HG03469 (cell line): ENCODE data around the gene NUTM1.

Experiments used
- ATAC-seq: cut with Tn5 transposase; IDR thresholded peaks from one replicate; pipeline ENCODE4 v1.9.1; 2021; ENCODE audit warnings: mild to moderate bottlenecking, moderate library complexity, moderate number of reproducible peaks; ENCODE audit not compliant: unreplicated experiment

The NUTM1 gene, protein sequence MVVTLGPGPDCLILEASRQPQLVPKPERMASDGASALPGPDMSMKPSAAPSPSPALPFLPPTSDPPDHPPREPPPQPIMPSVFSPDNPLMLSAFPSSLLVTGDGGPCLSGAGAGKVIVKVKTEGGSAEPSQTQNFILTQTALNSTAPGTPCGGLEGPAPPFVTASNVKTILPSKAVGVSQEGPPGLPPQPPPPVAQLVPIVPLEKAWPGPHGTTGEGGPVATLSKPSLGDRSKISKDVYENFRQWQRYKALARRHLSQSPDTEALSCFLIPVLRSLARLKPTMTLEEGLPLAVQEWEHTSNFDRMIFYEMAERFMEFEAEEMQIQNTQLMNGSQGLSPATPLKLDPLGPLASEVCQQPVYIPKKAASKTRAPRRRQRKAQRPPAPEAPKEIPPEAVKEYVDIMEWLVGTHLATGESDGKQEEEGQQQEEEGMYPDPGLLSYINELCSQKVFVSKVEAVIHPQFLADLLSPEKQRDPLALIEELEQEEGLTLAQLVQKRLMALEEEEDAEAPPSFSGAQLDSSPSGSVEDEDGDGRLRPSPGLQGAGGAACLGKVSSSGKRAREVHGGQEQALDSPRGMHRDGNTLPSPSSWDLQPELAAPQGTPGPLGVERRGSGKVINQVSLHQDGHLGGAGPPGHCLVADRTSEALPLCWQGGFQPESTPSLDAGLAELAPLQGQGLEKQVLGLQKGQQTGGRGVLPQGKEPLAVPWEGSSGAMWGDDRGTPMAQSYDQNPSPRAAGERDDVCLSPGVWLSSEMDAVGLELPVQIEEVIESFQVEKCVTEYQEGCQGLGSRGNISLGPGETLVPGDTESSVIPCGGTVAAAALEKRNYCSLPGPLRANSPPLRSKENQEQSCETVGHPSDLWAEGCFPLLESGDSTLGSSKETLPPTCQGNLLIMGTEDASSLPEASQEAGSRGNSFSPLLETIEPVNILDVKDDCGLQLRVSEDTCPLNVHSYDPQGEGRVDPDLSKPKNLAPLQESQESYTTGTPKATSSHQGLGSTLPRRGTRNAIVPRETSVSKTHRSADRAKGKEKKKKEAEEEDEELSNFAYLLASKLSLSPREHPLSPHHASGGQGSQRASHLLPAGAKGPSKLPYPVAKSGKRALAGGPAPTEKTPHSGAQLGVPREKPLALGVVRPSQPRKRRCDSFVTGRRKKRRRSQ

DNA sequence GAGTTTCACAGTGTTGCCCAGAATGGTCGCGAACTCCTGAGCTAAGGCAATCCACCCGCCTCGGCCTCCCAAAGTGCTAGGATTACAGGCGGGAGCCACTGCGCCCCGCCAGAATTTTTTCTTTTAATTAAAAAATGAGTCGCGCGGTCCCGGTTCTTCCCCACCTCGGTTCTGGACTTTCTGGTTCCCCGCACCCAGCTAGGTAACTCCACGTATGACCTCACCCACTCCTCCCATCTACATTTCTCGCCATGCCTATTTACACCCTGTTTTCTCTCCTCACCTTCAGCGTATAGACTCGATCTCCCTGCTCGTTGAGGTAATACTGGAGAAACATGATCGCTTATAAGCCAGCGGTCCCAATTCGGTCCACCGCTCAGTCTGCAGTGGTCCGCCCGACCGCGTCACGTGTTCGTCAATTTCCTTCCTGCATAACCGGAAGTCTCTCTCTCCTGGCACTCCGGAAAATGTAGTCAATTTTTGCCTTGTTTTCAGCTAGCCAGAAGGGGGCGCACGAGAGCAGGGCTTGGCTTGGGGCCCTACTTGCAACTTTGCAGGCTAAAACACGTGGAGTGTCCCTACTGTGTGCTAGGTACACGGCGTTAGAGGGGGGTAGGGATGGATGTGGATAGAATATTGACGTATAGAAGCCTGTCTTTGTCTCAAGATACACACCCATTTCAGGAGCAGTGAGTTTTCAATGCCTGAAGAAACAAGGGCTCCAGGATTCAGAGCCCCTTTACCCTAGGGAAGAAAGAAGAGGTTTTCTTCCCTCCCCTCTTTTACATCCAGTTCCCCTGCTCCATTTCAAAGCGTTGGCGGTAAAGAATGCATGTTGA is at the start of gene NUTM1, which contains the start of gene NOP10:
NUTM1 (plus strand) TSS at position 579 of the 839 bp plus-strand sequence. CDS start 382 bp downstream, outside the sequence.
NOP10 (minus strand) TSS at position 400 of the 839 bp plus-strand sequence; CDS start at position 337, 63 bp downstream.
- peak; percentile 66 for ATAC-seq

DNA sequence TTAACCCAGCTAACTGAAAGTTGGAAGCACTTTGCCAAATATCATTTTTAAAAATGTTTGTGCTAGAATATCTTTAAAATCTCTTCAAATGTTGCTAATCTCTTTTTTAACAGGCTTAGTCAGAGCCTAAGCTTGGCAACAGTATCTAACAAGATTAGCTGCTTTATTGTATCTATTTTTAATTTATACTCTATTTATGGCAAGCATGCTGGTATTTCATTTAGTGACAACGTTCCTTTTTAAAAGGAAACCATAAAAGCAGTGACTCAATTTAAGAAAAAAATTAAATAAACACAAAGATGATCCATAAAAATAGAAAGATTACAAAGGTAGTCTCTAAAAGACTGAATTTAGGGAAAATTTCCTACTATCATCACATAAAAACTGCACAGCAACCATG is 46.1 kb upstream of the NUTM1 start:
- no peak for ATAC-seq

DNA sequence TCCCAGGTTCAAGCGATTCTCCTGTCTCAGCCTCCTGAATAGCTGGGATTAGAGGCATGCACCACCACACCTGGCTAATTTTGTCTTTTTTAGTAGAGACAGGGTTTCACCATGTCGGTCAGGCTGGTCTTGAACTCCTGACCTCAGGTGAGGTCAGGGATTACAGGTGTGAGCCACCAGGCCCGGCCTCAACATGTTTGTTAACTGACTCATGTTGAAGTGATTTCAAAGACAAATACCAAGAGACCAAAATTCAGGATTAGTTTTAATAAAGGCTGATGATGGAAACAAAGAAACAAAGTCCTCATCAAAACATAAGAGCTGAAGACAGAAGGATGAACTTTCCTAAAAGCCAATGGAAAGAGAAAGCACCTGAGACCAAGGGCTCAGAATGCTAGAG is 42.1 kb upstream of the NUTM1 start:
- no peak for ATAC-seq

DNA sequence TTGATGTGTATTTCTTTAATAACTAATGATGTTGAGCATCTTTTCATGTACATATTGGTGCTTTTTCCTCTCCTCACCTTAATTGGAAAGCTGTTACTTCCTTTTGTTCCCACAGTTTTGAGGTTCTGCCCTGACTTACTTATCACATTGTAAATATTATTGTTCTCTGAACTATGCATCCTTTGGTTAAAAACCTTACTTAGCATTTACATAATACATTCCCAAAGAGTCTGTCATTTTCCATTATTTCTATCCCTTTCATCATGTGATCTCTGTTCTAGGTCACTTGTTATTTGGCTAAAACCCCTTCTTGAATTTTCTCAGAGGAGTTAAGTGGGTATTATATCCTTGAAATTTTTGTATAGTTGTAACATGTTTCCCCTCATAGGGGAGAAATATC is 38.5 kb upstream of the NUTM1 start:
- ATAC-seq = no peak

DNA sequence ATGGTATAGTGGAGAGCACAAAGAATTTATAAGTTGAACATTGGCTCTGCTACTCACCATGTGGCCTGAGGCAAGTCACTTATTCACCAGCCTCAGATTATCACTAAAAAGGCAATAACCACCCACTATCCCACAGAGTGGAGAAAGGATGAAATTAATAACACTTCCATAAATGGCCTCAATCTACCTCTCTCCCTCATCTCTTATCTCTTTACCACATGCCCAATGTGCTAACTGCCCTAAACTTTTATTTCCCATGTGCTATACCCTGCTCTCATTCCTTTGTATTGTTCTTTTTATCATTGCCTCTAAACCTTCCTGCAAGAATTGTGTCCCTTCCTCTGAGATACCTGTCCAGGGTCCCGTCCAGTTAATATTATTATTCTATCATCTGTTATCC is 31.6 kb upstream of the NUTM1 start:
- no peak for ATAC-seq

DNA sequence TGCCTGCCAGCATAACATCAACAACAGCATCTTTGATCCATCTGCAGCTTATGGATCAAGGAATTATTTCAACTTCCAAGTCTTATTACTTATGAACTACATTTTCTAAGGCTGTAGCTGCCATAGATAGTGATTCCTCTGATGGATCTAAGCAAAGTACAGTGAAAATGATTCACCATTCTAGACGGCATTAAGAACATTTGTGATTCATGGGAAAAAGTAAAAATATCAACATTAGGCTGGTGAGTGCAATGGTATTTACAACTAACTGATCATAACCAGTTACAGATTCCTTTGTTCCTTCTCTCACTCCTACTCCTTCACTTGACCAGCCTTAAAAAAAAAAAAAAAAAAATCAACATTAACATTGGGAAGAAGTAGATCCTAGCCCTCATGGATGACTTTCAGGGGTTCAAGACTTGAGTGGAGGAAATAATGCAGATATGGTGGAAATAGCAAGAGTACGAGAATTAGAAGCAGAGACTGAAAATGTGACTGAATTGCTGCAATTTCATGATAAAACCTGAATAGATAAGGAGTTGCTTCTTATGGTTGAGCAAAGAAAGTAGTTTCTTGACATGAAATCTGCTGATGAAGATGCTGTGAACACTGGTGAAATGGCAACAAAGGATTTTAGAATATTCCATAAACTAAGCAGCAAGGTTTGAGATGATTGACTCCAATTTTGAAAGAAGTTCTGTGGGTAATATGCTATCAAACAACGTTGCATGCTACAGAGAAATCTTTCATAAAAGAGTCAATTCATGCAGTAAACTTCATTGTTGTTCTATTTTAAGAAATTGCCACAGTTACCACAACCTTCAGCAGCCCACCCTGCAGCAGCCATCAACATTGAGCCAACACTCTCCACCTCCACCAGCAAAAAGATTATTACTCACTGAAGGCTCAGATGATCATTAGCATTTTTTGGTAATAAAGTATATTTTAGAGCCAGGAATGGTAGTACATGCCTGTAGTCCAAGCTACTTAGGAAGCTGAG is 28.3 kb upstream of the NUTM1 start:
- ATAC-seq = no peak

DNA sequence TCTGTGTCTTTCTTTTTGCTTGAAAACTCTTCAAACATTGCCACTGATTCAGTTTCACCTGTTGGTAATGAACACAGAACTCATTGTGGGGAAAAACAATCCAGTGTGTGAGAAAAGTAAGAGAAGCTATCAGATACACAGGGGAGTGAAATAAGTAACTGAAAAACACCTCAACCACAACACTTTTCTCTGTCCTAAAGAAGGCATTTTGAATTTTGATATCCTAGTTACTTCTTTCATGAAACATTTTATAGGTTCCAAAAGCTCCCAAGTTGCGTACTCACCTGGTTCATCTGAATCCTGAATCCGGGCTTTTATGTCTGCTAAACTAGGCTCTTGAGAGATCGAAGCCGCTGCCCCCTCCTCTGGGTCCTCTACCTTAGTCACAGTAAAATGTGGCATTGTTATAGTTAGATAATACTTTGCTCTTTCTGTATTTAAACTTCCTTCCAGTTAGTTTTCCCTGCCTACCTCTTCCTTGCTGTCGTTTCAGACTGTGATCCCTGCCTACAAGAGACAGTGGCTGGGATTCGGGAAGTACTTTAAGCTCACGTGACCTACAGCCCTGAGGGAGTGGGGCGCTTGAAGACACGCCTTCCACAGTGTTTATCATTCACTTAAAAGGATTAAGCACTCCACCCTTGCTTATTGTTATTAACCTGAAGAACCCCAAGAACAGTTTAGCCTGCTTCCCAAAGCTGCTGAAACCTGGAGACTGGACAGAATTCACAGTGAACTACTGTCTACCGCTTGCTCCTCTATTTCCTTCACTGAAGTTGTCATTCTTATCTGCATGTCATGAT is 24.6 kb upstream of the NUTM1 start:
- peak; percentile 51 for ATAC-seq

DNA sequence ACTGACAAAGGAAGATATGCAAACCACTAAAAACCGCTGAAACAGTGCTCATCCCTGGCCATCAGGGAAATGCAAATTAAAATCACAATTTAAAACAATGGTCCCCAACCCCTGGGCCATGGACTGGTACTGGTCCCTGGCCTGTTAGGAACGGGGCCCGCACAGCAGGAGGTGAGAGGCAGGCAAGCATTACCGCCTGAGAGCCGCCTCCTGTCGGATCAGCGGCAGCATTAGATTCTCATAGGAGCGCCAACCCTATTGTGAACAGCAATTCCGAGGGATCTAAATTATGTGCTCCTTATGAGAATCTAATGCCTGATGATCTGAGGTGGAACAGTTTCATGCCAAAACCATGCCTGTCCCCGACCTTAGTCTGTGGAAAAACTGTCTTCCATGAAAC is 19.9 kb upstream of the NUTM1 start:
- ATAC-seq = no peak

DNA sequence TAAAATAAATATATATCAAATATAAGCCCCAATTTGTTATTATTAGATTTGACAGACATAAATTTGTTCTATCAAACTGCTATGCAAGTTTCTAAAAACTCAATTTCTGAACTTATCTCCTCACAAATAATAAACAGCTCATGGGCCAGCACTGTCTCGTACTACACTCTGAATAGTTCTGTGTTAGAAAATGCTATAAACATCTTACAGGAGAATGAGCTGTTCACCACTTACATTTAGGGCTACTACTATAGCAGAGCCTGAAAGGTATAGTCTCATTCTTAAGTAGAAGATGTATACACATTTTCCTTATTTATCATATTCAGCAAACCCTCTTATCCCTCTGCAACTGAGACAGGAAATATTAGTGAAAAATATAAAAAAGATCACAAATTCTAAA is 18.2 kb upstream of the NUTM1 start:
- ATAC-seq = no peak

DNA sequence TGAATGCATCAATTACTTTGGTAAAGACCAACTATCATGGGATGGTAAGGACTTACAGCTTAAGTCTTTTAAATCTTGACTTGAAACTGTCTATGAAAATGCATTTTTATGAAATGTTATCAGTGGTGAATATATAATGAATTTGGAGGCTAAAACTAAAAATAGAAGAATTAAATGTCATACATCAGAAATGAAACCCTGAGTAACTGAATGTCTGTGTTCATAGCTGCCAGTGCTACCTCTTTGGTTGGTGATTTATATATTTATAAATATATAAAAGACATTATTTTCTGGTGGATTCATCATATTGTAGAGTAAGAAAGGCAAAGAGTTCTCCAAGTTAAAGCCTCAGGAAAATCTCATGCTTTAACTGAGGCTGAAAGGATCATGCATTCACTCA is 17.7 kb upstream of the NUTM1 start:
- ATAC-seq = no peak

DNA sequence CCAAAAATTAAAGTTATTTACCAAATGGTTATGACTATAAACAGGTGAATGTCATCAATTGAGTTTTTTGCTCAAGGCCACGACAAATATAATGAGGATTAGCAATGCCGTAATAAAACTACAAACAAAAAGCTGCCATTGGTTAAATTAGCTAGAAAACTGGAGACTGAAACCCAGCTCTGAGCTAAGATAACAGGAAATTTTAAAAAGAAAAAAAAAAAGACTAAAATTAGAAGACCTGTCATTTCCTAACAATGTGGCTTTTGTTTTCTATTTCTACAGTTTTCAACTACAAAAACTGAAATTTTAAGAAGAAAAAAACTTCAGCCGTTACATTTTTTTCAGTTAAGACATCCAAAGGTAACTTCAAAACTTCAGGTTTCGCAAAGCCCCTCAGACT is 15.2 kb upstream of the NUTM1 start:
- no peak for ATAC-seq

DNA sequence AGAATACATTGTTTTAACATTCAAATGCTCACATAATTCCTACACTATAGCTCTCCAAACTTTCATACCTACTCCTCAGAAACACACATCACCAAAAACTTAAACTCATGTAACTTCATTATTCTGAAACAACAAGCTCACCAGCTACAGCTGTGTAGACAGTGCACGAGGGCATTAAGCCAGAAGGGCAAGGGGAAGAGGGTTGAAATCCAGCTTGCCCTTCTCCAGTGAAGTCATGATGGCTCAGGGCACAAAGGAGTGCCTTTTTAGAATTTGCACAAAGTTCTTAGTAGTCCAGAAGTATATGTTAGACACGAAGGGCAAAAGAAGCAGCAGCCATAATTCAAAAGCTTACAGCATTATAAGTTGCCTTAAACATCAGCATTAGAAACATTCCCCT is 14.1 kb upstream of the NUTM1 start:
- ATAC-seq = no peak

DNA sequence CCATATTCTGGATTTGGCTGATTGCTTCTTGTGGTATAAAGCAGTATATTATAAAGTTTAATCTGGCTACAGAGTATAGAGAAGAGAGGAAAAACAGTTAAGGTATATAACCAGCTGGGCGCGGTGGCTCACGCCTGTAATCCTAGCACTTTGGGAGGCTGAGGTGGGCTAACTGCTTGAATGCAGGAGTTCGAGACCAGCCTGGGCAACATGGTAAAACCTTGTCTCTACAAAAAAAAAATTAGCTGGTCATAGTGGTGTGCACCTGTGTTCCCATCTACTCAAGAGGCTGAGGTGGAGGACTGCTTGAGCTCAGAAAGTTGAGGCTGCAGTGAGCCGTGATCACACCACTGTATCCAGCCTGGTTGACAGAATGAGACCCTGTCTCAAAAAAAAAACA is 12.8 kb upstream of the NUTM1 start:
- no peak for ATAC-seq

DNA sequence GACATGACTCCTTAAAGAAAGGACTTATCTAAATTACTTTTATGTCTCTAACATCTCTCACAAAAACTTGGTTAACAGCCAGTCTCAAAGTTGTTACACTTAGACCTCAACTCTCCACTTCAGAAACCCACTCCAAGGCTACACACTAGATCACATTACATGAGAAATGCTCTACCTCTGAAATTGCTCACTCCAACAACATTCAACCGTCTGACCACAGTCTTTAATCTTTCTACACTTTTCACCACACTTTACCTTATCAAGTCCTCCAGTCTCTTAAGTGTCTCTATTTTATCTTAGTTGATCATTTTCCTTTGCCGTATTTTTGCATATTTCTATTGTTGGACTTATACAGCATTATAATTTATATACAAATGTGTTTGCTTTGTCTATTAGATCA is 11.3 kb upstream of the NUTM1 start:
- no peak for ATAC-seq

DNA sequence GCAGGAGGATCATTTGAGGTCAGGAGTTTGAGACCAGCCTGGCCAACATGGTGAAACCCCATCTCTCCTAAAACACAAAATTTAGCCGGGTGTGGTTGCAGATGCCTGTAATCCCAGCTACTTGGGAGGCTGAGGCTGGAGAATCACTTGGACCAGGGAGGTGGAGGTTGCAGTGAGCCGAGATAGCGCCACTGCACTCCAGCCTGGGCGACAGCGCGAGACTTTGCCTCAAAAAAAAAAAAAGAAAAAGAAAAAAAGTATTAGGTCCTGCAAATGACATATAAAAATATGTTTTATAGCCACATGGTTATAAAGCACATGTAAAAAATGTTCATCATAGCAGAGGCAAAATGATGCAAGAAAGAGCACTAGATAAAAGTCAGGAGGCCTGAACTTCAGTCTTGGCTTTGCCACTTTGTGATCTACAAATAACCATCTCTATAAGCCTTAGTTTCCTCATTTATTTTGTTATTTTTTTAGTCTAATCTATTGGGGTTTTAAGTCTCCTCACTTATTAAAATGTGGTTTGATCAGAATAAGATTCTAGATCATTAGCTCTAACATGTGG is 10.5 kb upstream of the NUTM1 start:
- ATAC-seq = no peak

DNA sequence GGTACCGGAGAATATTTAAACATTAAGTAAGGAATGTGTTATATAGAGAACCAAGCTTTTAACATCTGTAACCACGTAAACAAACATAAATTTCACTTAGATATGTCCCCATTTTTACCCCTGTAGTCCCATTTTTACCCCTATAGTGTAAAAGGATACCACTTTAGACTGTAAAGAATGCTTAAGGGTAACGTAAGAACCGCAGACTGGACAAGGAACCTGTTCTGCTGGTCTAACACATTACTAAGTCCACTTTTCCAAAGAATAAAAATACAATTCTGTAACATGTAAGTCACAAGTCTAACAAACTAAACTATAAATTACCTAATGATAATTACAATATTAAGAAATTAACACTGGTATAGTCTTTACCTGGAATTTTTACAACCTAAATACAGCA is 8.4 kb upstream of the NUTM1 start:
- ATAC-seq = no peak

DNA sequence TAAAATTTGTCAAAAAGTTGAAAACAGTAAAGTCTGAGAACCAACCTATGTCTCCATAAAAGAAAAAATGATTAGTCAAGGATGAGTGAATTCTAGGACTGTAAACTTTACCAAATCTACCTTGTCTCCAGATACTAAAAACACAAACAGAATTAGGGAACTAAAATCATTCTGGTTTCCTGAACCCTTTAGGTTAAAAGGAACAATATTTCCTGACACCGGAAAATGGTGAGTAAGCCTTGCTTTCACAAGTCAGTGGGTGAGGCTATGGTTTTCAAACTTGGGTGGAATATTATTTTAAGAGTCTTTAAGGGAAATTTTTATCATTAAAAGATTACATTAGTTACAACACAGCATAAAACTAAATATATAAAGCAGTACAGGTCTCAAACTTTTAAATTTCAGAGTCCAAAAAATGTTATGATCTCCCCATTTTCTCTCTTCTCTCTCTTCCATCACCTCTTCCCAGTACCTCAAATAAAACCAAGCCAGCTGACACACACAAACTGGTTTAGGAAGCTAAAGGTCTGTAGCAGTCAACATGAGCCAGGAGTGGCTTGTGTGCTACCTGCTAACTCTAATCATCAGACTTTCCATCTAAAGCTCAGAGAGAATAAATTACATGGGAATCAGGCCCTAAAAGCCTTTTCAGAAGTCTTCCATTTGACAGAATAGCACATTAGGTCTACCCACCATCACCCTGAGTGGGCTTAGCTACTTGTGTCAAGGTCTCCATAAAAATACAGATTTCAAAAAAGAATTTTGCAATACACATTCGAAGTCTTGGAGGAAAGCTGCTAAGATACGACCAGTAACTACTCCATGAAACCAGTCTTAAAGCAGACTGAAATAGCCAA is 7.7 kb upstream of the NUTM1 start:
- no peak for ATAC-seq
